BE2C (cell line): Measurements from ENCODE around the gene ADGRB3.

ENCODE experiments used
- DNase-seq: peaks from one replicate; pipeline ENCODE4 v3.0.0-alpha.2; 2020
- H3K27me3 ChIP-seq: fragments of 250-450 bp; sonication (Bioruptor Pico); 2 replicates; pipeline ENCODE4 v1.5.1; 2020; ENCODE audit warnings: mild to moderate bottlenecking
- H3K36me3 ChIP-seq: fragments of 250-450 bp; sonication (Bioruptor Pico); 2 replicates; pipeline ENCODE4 v1.5.1; 2020; ENCODE audit warnings: mild to moderate bottlenecking
- H3K4me1 ChIP-seq: fragments of 250-450 bp; sonication (Bioruptor Pico); 2 replicates; pipeline ENCODE4 v1.5.1; 2020
- H3K4me3 ChIP-seq: 2 replicates; pipeline ENCODE4 v1.5.1; 2011; ENCODE audit warnings: low read depth, low read length
- H3K9me3 ChIP-seq: fragments of 250-450 bp; sonication (Bioruptor Pico); 2 replicates; pipeline ENCODE4 v1.5.1; 2020
- TF ChIP-seq, protein P1 (sequence below): IDR thresholded peaks from 2 replicates; pipeline ENCODE4 v1.5.1; 2012; ENCODE audit warnings: mild to moderate bottlenecking, low read depth, low read length

Gene ADGRB3

DNA sequence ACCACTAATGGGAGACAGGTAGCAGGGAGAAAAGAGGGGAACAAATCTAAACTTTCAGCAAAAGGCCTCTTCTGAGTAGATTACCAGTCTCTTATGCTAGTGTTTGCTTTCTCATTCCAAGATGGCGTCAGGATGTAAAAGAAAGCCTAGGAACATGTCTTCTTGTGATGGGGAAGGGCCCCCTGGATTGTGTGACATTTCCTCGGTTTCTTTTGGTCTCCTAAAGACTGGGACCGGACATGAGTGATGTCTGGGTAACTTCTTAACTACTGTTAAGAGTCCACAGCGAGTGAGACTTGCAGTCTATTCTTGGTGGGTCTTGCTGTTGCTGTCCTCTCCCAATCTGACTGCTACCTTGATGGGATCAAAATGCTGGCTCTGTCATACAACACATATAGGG, 60.3 kb downstream of the ADGRB3 start:
- no peak overlapping the region for H3K4me3 ChIP-seq

DNA sequence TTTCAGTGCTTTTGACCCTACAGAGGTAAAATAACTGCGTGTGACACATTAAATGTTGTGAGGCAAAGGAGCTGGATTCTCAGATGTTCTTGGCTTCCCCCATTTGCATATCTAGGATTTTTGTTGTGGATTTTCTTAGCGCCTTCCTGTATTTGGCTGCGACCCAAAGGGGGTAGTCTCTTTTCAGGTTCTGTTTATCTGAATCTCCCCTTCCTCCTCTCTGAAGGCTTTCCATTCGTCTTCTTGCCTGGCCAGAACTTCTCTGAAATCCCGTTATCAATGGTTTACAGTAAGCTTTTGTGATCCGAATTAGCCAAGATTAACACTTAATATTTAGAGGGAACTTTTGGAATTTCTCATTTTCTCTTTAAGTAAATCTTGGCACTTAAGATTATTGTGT, 60.8 kb downstream of the ADGRB3 start:
- TF ChIP-seq, protein P1, sequence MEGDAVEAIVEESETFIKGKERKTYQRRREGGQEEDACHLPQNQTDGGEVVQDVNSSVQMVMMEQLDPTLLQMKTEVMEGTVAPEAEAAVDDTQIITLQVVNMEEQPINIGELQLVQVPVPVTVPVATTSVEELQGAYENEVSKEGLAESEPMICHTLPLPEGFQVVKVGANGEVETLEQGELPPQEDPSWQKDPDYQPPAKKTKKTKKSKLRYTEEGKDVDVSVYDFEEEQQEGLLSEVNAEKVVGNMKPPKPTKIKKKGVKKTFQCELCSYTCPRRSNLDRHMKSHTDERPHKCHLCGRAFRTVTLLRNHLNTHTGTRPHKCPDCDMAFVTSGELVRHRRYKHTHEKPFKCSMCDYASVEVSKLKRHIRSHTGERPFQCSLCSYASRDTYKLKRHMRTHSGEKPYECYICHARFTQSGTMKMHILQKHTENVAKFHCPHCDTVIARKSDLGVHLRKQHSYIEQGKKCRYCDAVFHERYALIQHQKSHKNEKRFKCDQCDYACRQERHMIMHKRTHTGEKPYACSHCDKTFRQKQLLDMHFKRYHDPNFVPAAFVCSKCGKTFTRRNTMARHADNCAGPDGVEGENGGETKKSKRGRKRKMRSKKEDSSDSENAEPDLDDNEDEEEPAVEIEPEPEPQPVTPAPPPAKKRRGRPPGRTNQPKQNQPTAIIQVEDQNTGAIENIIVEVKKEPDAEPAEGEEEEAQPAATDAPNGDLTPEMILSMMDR: no peak
- H3K9me3 ChIP-seq: no peaks in the 10 kb centered on the region
- DNase-seq: no peak
- no peak overlapping the region for H3K4me3 ChIP-seq
- no peaks in the 10 kb centered on the region for H3K27me3 ChIP-seq
- H3K36me3 ChIP-seq: no peaks in the 10 kb centered on the region
- peaks cover 28% of the 10 kb centered on the region for H3K4me1 ChIP-seq

More for the DNA sequence above, 60.3 kb downstream of the ADGRB3 start:
- Histone ChIP-seq H3K27me3 (no peaks in the 10 kb centered on the region), H3K9me3 (no peaks in the 10 kb centered on the region), H3K36me3 (no peaks in the 10 kb centered on the region), H3K4me1 (peaks cover 28% of the 10 kb centered on the region)
- TF ChIP-seq, protein P1: no peak
- DNase-seq: no peak

DNA sequence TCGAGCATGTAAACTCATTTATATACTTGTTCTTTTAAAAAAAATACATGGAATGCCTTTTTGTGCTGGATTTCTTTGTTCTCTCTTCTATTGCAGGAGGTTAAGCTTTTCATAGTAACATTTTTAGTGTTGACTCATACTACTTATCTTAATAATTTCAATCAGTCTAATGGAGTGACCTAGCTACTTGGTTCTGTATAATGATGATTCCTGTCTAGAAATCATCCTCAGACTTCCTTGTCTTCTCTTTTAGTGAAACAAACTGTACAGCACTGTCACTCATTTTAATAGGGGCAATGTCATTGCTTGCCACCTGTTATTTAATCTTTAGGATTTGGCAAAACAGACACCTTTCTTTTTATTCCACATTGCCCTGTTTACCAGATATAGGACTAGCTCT, 62.3 kb downstream of the ADGRB3 start:
- H3K9me3 ChIP-seq: no peaks in the 10 kb centered on the region
- no peak for DNase-seq
- TF ChIP-seq, protein P1: no peak
- H3K4me3 ChIP-seq: no peak overlapping the region
- H3K27me3 ChIP-seq: no peaks in the 10 kb centered on the region
- H3K36me3 ChIP-seq: no peaks in the 10 kb centered on the region
- H3K4me1 ChIP-seq: peaks cover 28% of the 10 kb centered on the region

DNA sequence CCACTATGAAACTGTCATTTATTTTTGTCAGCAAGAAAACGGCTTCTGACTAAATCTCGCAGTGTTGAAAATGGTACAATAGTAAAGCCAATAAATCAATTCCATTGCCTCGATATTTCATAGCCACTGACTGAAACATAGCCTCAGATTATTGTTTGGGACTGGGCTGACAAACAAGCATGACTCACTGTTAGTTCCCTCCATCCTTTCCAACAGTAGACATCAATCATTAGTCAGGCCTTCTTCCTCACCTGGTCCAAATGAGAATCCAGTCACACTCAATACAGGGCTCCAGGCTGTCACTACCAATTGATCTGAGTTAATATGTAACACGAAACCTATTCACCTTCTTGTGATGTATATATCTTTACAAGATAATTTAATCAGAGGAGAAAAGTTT, 66.1 kb downstream of the ADGRB3 start:
- TF ChIP-seq, protein P1: no peak
- H3K9me3 ChIP-seq: no peaks in the 10 kb centered on the region
- DNase-seq: no peak
- H3K4me3 ChIP-seq: no peak overlapping the region
- no peaks in the 10 kb centered on the region for H3K27me3 ChIP-seq
- H3K4me1 ChIP-seq: peaks cover 19% of the 10 kb centered on the region
- H3K36me3 ChIP-seq: no peaks in the 10 kb centered on the region

DNA sequence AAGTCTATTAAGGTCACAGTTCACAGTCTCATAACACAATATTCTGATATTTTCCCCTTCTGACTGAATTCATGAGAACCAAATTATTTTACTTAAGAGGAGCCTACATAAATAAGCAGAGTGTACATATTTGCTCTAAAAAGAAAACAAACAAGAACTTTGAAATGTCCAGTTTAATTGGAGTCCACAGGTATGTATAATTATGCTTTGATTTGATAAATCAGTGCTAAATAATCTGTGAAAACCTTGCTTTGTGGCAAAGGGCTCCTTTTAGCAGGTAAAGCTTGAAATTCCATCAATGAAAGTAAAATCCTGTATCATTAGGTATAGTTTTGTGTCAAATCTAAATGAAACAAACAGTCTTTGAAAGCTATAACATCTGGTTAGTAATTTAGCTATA, 69.4 kb downstream of the ADGRB3 start:
- H3K36me3 ChIP-seq: no peaks in the 10 kb centered on the region
- DNase-seq: no peak
- H3K27me3 ChIP-seq: no peaks in the 10 kb centered on the region
- TF ChIP-seq, protein P1: no peak
- H3K4me1 ChIP-seq: peaks cover 6% of the 10 kb centered on the region; the same call in 1 of the 2 replicates
- no peaks in the 10 kb centered on the region for H3K9me3 ChIP-seq
- H3K4me3 ChIP-seq: no peak overlapping the region

DNA sequence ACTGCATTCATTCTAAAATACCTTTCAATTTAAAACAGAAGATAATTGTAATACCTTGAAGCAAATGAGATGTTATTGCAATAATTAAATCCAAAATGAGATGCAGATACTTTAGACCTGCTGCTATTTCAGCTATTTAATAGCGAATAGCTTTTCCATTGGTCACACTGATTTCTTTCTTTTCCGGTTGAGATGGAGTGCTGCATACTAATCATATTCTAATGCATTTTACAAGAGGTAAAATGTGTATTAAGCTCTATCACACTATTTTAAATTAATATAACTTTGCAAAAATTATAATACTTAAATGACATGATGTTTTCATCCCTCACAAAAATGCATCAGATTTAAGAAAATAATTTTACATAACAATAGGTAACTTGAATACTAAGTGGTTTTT, 74.0 kb downstream of the ADGRB3 start:
- DNase-seq: no peak
- no peaks in the 10 kb centered on the region for H3K27me3 ChIP-seq
- TF ChIP-seq, protein P1: no peak
- H3K4me1 ChIP-seq: peaks cover 10% of the 10 kb centered on the region
- H3K9me3 ChIP-seq: no peaks in the 10 kb centered on the region
- H3K4me3 ChIP-seq: no peak overlapping the region
- no peaks in the 10 kb centered on the region for H3K36me3 ChIP-seq
